GM18861 (cell line): ENCODE measurements around the gene TRAPPC3L.
A peak's percentile ranks its signal among the peaks of the same experiment; 100 is the strongest.

Experiments
- ATAC-seq: cut with Tn5 transposase; IDR thresholded peaks from one replicate; pipeline ENCODE4 v1.9.1; 2021; ENCODE audit not compliant: unreplicated experiment

TRAPPC3L gene

GRCh38 chr6:116545651-116546050 lies at the start of gene TRAPPC3L:
Gene TRAPPC3L, minus strand, starts transcription at chr6:116545684. Its CDS starts 170 bp downstream, at chr6:116545514.
- no peak for ATAC-seq

GRCh38 chr6:116595247-116595646 lies 49.8 kb upstream of the TRAPPC3L start:
- no peak for ATAC-seq

- ATAC-seq, result no peak
These were observed 41.3 kb upstream of the TRAPPC3L start for GRCh38 chr6:116586738-116587137.

GRCh38 chr6:116586276-116586675 lies 40.8 kb upstream of the TRAPPC3L start:
- no peak for ATAC-seq

- no peak for ATAC-seq
These were observed 34.7 kb upstream of the TRAPPC3L start for GRCh38 chr6:116580198-116580597.

- ATAC-seq, result no peak
These were observed 33.7 kb upstream of the TRAPPC3L start for GRCh38 chr6:116579143-116579542.

- ATAC-seq, result no peak
These were observed 32.9 kb upstream of the TRAPPC3L start for GRCh38 chr6:116578335-116578734.

- no peak for ATAC-seq
These were observed 32.0 kb upstream of the TRAPPC3L start for GRCh38 chr6:116577486-116577885.

- no peak for ATAC-seq
These were observed 29.7 kb upstream of the TRAPPC3L start for GRCh38 chr6:116575227-116575626.

GRCh38 chr6:116572162-116572561 lies 26.7 kb upstream of the TRAPPC3L start:
- ATAC-seq, result no peak

- ATAC-seq, result no peak
These were observed 26.2 kb upstream of the TRAPPC3L start for GRCh38 chr6:116571683-116572000.

- ATAC-seq, result peak; percentile 92
These were observed 25.6 kb upstream of the TRAPPC3L start, which contains the start of gene RWDD1 for GRCh38 chr6:116570856-116571682. Gene RWDD1, plus strand, starts transcription at chr6:116571504. Its CDS starts 79 bp downstream, at chr6:116571583.

- no peak for ATAC-seq
These were observed 23.6 kb upstream of the TRAPPC3L start for GRCh38 chr6:116568821-116569755.

- ATAC-seq, result no peak
These were observed 22.6 kb upstream of the TRAPPC3L start for GRCh38 chr6:116568111-116568510.

GRCh38 chr6:116564921-116565872 lies 19.7 kb upstream of the TRAPPC3L start:
- no peak for ATAC-seq

GRCh38 chr6:116564311-116564710 lies 18.8 kb upstream of the TRAPPC3L start:
- ATAC-seq, result no peak

GRCh38 chr6:116563830-116564229 lies 18.3 kb upstream of the TRAPPC3L start:
- no peak for ATAC-seq

- ATAC-seq, result no peak
These were observed 17.1 kb upstream of the TRAPPC3L start for GRCh38 chr6:116562614-116563013.

GRCh38 chr6:116562019-116562403 lies 16.5 kb upstream of the TRAPPC3L start:
- ATAC-seq, result no peak

GRCh38 chr6:116561377-116562018 lies 16.0 kb upstream of the TRAPPC3L start:
- peak; percentile 77 for ATAC-seq
